Naive B cell (primary cell): Measurements from ENCODE around the gene NDNF. TPM values are rescaled to one million over a fixed set of nuclear protein-coding genes. Genes with fewer than 3 reads are reported as not detected.

Experiments used
- ATAC-seq, 2 donors: fragments of 150-1000 bp; cut with Tn5 transposase; 2 replicates each; pipeline ENCODE4 v1.10.0; 2021; ENCODE audit warnings: low read depth in 2 of 2, mild to moderate bottlenecking in 2 of 2, moderate library complexity in 2 of 2
- DNase-seq: peaks from one replicate; pipeline ENCODE4 v3.0.0; 2022
- H3K27ac Mint-ChIP-seq, 6 donors: one replicate each; pipeline ENCODE4 v1.8.0; 2020 to 2022; ENCODE audit warnings: mild to moderate bottlenecking in 6 of 6, mixed read lengths in 6 of 6, moderate library complexity in 5 of 6, inconsistent platforms in 2 of 6
- H3K27me3 Mint-ChIP-seq, 3 donors: one replicate each; pipeline ENCODE4 v1.8.0; 2021 to 2022; ENCODE audit warnings: mixed read lengths in 3 of 3, mild to moderate bottlenecking in 1 of 3
- H3K36me3 Mint-ChIP-seq, 2 donors: one replicate each; pipeline ENCODE4 v1.8.0; 2020 to 2022; ENCODE audit warnings: mixed read lengths in 2 of 2, inconsistent platforms in 1 of 2, mild to moderate bottlenecking in 1 of 2
- H3K4me1 Mint-ChIP-seq, 3 donors: one replicate each; pipeline ENCODE4 v1.8.0; 2020 to 2022; ENCODE audit warnings: mixed read lengths in 3 of 3, inconsistent platforms in 1 of 3, mild to moderate bottlenecking in 1 of 3, moderate library complexity in 1 of 3
- H3K4me3 Mint-ChIP-seq, 8 donors: one replicate each; pipeline ENCODE4 v1.8.0; 2020 to 2022; ENCODE audit warnings: mild to moderate bottlenecking in 8 of 8, mixed read lengths in 8 of 8, moderate library complexity in 8 of 8, inconsistent platforms in 2 of 8
- H3K9me3 Mint-ChIP-seq, 7 donors: one replicate each; pipeline ENCODE4 v1.8.0; 2020 to 2022; ENCODE audit warnings: mixed read lengths in 7 of 7, mild to moderate bottlenecking in 5 of 7, inconsistent platforms in 2 of 7, moderate library complexity in 1 of 7
- polyA plus RNA-seq, 6 donors: library from polyadenylated mRNA; unstranded; fragments of 300-500 nt; fragmentation: Illumina TruSeq; gene quantifications; one replicate each; pipeline ENCODE4 v1.2.3, GENCODE V29; 2021; ENCODE audit warnings: low read depth in 6 of 6

NDNF gene
- polyA plus RNA-seq, 6 donors from 2014 or later, result not detected

DNA sequence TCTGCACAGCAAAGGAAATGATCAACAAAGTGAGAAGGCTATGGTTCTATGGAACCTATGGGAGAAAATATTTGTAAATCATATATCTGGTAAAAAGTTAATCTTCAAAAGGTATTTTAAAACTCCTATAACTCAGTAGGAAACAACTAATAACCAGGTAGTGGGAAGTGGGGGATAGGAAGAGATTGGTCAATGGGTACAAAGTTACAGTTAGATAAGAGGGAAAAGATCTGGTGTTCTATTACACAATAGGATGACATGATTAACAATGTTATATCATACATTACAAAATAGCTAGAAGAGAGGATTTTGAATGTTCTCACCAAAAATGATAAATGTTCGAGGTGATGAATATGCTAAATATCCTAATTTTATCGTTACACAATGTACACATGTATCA, 46.3 kb downstream of the NDNF start:
- Mint-ChIP-seq H3K36me3 (no peaks in the 10 kb centered on the region), H3K27ac (no peak overlapping the region), H3K27me3 (no peaks in the 10 kb centered on the region), H3K9me3 (peaks cover 0 to 4% (median 2%) of the 10 kb centered on the region in 7 donors), H3K4me1 (no peaks in the 10 kb centered on the region), H3K4me3 (no peak overlapping the region)
- ATAC-seq, result no peak
- no peak for DNase-seq

DNA sequence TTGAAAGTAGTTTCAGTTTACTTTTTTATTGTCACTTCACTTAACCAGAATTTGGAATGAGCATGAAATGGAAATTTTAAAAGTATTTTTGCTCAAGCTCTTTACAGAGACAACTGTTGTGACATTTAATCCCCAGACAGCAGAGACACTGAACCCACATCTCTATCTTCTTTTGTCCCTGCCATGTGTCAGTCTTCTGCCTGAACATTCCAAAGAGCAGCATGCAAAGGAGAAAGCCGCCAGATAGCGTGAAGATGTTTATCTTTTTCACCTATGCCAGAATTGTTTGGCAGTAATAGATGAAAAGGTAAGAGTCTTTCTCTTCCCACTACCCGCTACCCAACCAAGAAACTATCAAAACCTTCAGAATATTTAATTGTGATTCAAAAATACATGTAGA, 46.8 kb downstream of the NDNF start:
- Mint-ChIP-seq H3K4me3 (no peak overlapping the region), H3K27ac (no peak overlapping the region), H3K27me3 (no peaks in the 10 kb centered on the region), H3K4me1 (no peaks in the 10 kb centered on the region), H3K9me3 (peaks cover 0 to 5% (median 2%) of the 10 kb centered on the region in 7 donors), H3K36me3 (no peaks in the 10 kb centered on the region)
- ATAC-seq (no peak), DNase-seq (no peak)

DNA sequence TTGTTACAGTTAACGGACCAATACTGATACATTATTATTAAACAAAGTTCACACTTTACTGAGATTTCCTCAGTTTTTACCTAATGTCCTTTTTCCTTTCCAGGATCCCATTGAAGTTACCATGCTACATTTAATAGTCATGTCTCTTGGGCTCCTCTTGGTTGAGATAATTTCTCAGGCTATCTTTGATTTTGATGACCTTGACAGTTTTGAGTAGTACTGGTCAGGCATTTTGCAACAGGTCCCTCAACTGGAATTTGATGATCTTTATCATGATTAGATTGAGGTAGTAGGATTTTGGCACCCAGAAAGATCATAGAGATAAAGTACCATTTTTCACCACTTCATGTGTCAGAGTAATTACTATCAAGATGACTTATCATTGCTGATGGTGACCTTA, 53.8 kb downstream of the NDNF start:
- Mint-ChIP-seq H3K27ac (no peak overlapping the region), H3K4me3 (no peak overlapping the region), H3K4me1 (no peaks in the 10 kb centered on the region), H3K9me3 (peaks cover 0 to 7% (median 0%) of the 10 kb centered on the region in 7 donors), H3K27me3 (no peaks in the 10 kb centered on the region), H3K36me3 (no peaks in the 10 kb centered on the region)
- no peak for DNase-seq
- no peak for ATAC-seq

DNA sequence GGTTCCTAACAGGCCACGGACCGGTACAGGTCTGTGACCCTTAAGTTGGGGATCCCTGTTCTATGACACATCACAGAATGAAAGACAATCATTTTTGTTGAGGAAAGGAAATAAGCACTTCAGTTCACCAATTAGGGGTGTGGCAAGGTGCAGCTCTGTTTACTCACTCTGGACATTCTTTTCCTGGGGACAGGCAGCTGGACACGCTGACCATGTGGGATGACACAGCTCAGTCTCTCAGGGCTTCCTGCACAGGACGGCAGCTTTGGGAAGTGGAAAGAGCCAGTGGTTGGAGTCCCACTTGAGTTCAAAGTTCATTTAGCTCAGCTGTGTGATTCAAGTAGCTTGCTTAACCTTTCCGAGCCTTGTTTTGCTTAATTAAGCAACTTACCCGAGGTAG, 55.7 kb downstream of the NDNF start:
- ATAC-seq, result no peak
- peaks cover 0 to 7% (median 0%) of the 10 kb centered on the region in 7 donors for H3K9me3 Mint-ChIP-seq
- DNase-seq, result no peak
- H3K27ac Mint-ChIP-seq, result no peak overlapping the region
- no peaks in the 10 kb centered on the region for H3K27me3 Mint-ChIP-seq
- no peak overlapping the region for H3K4me3 Mint-ChIP-seq
- no peaks in the 10 kb centered on the region for H3K36me3 Mint-ChIP-seq
- H3K4me1 Mint-ChIP-seq, result no peaks in the 10 kb centered on the region

DNA sequence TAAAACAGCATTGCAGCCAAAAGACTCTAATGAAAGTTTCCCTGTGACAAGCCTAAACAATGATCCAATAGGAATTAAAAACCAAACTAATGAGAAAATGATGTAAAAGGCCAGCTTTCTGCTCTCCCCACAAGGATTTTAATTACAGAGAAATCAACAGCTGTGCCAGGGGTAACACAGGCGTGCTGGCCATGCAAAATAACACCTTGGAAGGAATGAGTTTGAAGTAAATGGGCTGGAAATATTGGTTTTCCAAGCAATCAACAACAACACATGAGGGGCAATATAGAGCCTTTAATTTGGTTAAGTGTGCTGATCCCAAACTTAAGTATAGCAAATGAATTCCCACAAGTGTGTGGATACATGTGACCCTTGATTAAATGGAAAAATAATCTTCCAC, 56.9 kb downstream of the NDNF start:
- Mint-ChIP-seq H3K4me1 (no peaks in the 10 kb centered on the region), H3K27me3 (no peaks in the 10 kb centered on the region), H3K27ac (no peak overlapping the region), H3K36me3 (no peaks in the 10 kb centered on the region), H3K9me3 (peaks cover 0 to 7% (median 0%) of the 10 kb centered on the region in 7 donors), H3K4me3 (no peak overlapping the region)
- ATAC-seq (no peak), DNase-seq (no peak)

DNA sequence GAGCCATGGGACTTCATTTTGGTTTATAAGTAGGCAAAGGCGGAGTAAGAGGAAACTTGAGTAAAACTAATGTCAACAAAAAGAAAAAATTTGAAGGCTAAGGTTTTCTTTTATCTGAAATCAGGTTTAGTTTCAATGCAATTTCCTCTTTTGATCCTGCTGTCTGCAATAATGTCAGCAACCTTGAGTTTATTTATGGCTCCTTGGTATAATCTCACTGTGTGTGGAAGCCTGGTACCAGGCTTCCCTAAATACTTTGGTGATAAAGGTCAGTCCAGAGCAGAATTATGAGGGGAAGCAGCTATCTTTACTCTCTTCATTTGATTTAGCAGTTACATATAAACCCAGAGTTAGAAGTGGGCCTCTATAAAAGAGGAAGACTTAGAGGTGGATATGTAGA, 57.8 kb downstream of the NDNF start:
- H3K27me3 Mint-ChIP-seq, result no peaks in the 10 kb centered on the region
- ATAC-seq (no peak), DNase-seq (no peak)
- no peak overlapping the region for H3K27ac Mint-ChIP-seq
- no peak overlapping the region for H3K4me3 Mint-ChIP-seq
- H3K4me1 Mint-ChIP-seq, result no peaks in the 10 kb centered on the region
- H3K9me3 Mint-ChIP-seq, result peaks cover 0 to 5% (median 0%) of the 10 kb centered on the region in 7 donors
- H3K36me3 Mint-ChIP-seq, result no peaks in the 10 kb centered on the region

DNA sequence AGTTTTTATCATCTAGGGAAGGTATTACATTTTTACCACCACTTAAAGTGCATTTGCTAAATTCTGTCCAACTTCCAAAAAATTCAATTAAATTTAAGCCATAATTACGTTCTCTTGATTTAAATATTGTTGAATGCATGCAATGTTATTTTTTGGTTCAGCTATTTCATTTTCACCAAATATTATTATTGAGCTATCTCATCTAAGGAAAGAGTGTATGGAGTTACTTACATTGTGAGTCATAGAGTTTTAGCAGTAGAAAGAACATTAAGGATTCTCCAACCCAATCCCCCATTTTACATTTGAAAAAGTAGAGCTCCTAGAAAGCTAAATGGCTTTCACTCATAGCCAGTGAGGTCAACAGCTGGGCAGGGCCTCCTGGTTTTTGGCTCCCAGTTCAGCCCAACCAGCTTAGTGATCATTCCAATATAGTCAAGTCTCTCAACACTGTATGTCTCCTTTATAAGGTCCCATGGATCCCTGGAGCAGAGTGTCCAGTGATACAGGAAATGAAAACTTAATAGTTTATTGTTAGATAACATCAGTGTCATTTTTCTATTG, 60.5 kb downstream of the NDNF start:
- ATAC-seq, result no peak
- Mint-ChIP-seq H3K36me3 (no peaks in the 10 kb centered on the region), H3K27me3 (no peaks in the 10 kb centered on the region), H3K4me3 (no peak overlapping the region), H3K9me3 (peaks cover 0 to 4% (median 0%) of the 10 kb centered on the region in 7 donors), H3K27ac (no peak overlapping the region), H3K4me1 (no peaks in the 10 kb centered on the region)
- no peak for DNase-seq

DNA sequence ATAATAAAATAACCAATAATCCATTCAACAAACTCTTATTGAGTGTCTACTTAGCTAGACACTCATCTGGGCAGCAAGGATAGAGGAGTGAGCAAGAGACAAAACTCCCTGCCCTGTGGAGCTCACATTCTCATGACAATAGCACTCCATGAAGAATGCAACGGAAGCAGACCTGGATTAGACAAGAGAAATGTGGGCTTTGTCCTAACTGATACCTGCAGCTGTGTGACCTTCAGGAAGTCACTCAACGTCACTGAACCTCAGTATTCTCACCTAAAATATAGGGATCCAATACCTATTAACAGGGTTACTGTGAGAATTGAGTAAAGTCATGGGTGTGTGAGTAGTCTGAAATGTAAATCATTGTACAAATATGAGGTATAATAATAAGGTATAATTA, 61.2 kb downstream of the NDNF start:
- Mint-ChIP-seq H3K36me3 (no peaks in the 10 kb centered on the region), H3K4me3 (no peak overlapping the region), H3K27ac (no peak overlapping the region), H3K4me1 (no peaks in the 10 kb centered on the region), H3K9me3 (peaks cover 0 to 4% (median 0%) of the 10 kb centered on the region in 7 donors), H3K27me3 (no peaks in the 10 kb centered on the region)
- DNase-seq (no peak), ATAC-seq (no peak)

DNA sequence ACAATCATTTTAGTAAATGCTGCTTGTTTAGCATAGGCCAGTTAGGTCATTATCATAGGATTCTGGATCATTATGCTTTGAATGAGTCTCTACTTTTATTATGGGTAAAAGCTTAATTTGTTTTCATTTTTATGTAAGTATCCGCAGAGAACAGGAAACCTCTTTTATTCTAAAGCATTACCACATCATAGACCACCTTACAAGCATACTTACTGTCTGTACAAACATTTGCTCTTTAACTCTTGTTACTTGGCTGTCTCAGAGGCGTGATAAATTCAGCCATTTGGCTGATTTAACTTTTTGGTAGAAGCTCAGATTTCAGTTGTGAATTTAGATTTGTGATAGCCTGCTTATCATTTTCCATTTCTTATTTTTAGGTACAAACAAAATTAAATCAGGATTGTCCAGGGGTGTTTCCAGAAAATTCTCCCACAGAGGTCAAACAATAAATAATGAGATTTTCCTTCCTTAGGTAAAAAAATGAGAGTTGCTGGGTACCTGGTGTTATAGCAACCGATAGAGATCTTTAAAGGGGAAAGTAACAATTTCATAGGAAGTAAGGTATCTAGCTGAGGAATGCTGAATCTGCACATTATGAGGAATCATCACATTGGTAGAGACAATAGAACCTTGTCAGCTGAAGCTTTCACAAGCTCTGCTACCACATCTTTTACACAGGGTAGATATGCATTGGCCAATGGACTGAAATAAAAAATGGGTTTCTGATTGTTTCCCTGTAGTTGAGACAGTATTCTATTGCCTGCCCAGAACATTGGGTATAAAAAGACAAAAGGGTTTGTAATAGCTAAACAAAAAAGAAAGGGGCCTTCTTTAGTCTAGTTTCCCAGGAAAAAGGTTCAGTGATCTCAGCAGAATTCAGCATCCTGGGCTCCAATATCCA, 62.5 kb downstream of the NDNF start:
- H3K4me1 Mint-ChIP-seq, result no peaks in the 10 kb centered on the region
- no peak for DNase-seq
- no peaks in the 10 kb centered on the region for H3K36me3 Mint-ChIP-seq
- no peak overlapping the region for H3K27ac Mint-ChIP-seq
- ATAC-seq, result no peak
- peaks cover 0 to 4% (median 0%) of the 10 kb centered on the region in 7 donors for H3K9me3 Mint-ChIP-seq
- no peak overlapping the region for H3K4me3 Mint-ChIP-seq
- H3K27me3 Mint-ChIP-seq, result no peaks in the 10 kb centered on the region

DNA sequence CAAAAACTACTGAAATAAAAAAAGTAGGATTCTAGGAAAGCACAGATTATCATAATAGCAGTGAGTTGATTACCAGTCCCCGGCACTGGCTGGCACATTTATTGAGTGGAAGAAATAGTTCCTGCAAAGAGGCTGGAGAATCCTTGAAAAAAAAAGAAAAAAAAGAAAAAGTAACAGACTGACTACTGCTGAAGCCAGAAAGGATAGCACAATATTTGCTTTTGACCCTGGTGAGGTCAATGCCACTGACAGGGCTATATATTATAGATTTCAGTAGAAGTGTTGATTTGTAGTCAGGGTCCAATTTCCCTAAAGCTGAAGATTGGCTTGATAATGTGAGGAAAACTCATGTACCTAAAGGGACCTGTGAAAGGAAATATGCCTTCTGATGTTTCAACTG, 64.7 kb downstream of the NDNF start:
- Mint-ChIP-seq H3K9me3 (peaks cover 0 to 7% (median 2%) of the 10 kb centered on the region in 7 donors), H3K4me3 (no peak overlapping the region), H3K4me1 (no peaks in the 10 kb centered on the region), H3K27me3 (no peaks in the 10 kb centered on the region), H3K36me3 (no peaks in the 10 kb centered on the region), H3K27ac (no peak overlapping the region)
- no peak for ATAC-seq
- no peak for DNase-seq

DNA sequence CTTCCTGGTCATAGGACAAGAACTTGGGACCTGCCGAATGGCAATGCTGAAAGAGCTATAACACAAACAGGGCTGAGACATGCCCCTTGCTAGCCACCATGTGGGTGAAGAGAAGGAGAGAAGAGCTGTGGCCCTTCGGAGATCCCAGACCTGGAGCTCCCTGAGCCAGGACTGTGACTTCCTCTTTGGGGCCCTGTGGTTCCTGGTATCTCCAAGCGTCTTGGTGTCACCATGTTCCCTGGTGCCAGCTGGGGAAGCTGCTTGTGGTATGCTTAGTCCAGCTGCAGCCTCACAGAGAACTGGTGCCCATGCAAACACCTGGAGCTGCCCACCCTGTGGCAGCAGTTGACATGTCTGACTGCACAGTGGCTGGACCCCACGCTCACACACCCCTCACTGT, 68.5 kb downstream of the NDNF start:
- ATAC-seq, result no peak

DNA sequence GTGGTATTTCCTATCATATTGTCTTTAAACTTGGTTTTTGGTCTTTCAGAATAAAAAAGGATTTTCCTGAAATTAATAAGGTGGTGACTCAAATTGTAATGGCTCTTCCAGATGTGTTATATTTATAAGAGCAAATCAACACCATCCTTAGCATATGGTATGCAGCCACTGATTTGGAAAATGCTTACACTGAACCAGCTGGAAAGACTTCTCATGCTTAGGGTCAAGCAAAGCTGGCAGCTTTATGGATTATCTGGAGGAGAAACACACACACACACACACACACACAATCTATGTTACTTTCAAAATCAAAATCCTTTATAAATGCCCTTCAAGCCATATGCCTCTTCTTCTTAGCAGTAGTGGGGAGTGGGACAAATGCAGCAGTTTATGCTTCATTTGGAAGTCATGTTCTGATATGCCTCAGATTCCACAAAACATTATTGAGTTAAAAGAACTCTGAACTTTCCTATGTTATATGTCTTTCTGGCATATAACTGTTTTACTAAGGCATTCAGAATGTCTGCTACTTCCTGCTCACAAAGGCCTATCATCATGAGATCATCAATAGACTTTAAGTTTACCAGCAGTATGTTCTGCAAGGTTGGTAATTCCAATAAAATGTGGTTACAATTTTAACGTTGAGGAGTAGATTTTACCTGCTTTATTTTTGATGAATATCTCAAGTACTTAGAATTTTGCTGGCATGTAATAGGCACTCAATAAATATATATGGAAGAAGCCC, 76.9 kb downstream of the NDNF start:
- H3K27ac Mint-ChIP-seq, result no peak overlapping the region
- no peak overlapping the region for H3K4me3 Mint-ChIP-seq
- no peaks in the 10 kb centered on the region for H3K4me1 Mint-ChIP-seq
- H3K27me3 Mint-ChIP-seq, result no peaks in the 10 kb centered on the region
- ATAC-seq (no peak), DNase-seq (no peak)
- peaks cover 0 to 20% (median 5%) of the 10 kb centered on the region in 7 donors for H3K9me3 Mint-ChIP-seq
- H3K36me3 Mint-ChIP-seq, result no peaks in the 10 kb centered on the region

More for the DNA sequence above, 68.5 kb downstream of the NDNF start:
- H3K4me1 Mint-ChIP-seq, result no peaks in the 10 kb centered on the region
- H3K4me3 Mint-ChIP-seq, result no peak overlapping the region
- no peaks in the 10 kb centered on the region for H3K27me3 Mint-ChIP-seq
- no peaks in the 10 kb centered on the region for H3K36me3 Mint-ChIP-seq
- H3K27ac Mint-ChIP-seq, result no peak overlapping the region
- H3K9me3 Mint-ChIP-seq, result peaks cover 0 to 7% (median 2%) of the 10 kb centered on the region in 7 donors
- DNase-seq, result no peak

DNA sequence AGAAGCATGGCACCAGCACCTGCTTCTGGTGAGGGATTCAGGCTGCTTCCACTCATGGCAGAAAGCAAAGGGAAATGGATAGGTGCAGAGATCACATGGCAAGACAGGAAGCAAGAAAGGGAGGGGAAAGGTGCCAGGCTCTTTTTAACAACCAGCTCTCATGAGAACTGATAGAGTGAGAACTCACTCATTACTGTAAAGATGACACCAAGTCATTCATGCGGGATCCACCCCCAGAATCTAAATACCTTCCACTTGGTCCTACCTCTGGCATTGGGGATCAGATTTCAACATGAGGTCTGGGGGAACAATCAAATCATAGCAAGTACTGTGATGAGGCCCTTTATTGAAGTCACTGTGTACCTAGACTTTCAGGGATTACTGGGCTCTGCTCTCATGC, 77.8 kb downstream of the NDNF start:
- ATAC-seq, result no peak

DNA sequence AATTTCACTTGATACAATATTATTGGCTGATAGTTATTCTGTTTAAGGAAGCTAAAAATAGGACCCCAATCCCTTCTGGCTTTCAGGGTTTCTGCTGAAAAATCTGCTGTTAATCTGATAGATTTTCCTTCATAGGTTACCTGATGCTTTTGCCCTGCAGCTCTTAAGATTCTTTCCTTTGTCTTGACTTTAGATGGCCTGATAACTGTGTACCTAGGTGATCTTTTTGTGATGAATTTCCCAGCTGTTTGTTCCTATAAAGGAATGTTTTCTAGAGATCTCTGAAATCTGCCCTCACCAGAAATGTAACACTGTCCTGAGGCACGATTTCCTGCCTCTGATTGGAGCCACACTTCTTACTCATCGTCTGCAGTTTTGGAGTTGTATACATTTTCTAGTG, 80.5 kb downstream of the NDNF start:
- no peak for DNase-seq
- H3K27me3 Mint-ChIP-seq, result no peaks in the 10 kb centered on the region
- H3K9me3 Mint-ChIP-seq, result peaks cover 0 to 19% (median 5%) of the 10 kb centered on the region in 7 donors
- H3K4me3 Mint-ChIP-seq, result no peak overlapping the region
- no peaks in the 10 kb centered on the region for H3K4me1 Mint-ChIP-seq
- H3K27ac Mint-ChIP-seq, result no peak overlapping the region
- no peak for ATAC-seq
- H3K36me3 Mint-ChIP-seq, result peaks cover 0 to 8% of the 10 kb centered on the region in 2 donors

More for the DNA sequence above, 77.8 kb downstream of the NDNF start:
- Mint-ChIP-seq H3K27me3 (no peaks in the 10 kb centered on the region), H3K4me1 (no peaks in the 10 kb centered on the region), H3K36me3 (no peaks in the 10 kb centered on the region), H3K9me3 (peaks cover 0 to 20% (median 5%) of the 10 kb centered on the region in 7 donors), H3K4me3 (peak overlapping the region in 1 of 8 donors; percentile 44), H3K27ac (no peak overlapping the region)
- DNase-seq, result no peak
